HCT116 (cell line): ENCODE data around the gene CNTFR. TPM values are rescaled to one million over a fixed set of nuclear protein-coding genes. Genes with fewer than 3 reads are reported as not detected.

Experiments
- ATAC-seq: fragments of 200-7000 bp; cut with Tn5 transposase; 2 replicates; pipeline ENCODE4 v1.9.1; 2020; ENCODE audit warnings: mild to moderate bottlenecking, moderate library complexity
- BruUV-seq: library from RNA; stranded (reverse); fragments of 400-500 nt; replicated peaks from 2 replicates; lab custom pipeline; 2021; lab: Mats Ljungman, UMichigan
- CTCF ChIA-PET: fragments of 300-600 bp; sonication (Branson Sonifier 250); formaldehyde crosslinking; loops from one replicate; lab custom pipeline; 2021; ENCODE audit warnings: antibody characterized with exemption; lab: Charles Lee
- POLR2A ChIA-PET: fragments of 300-600, 350-600 bp; sonication (Branson Sonifier 250); formaldehyde crosslinking; loops from one replicate; lab custom pipeline; 2021; ENCODE audit warnings: antibody characterized with exemption; lab: Charles Lee
- RAD21 ChIA-PET, 2 experiments: fragments of 300-600 bp; sonication (Branson Sonifier 250); formaldehyde crosslinking; loops; one replicate each; lab custom pipeline; 2023; ENCODE audit warnings: low total read pairs in 2 of 2; ENCODE audit not compliant: uncharacterized antibody in 2 of 2, unreplicated experiment in 2 of 2, low non-redundant PET in 1 of 2; lab: Charles Lee
- DNase-seq: peaks from one replicate; pipeline ENCODE4 v3.0.0-alpha.2; 2010; ENCODE audit warnings: low read depth, low spot score
- H2AFZ ChIP-seq: fragments of 200-600 bp; shearing (Covaris generic), sonication (generic); 2 replicates; pipeline ENCODE4 v1.6.1; 2017; ENCODE audit warnings: low read depth, mixed run types, mixed read lengths, antibody characterized with exemption, low read length; ENCODE audit not compliant: poor library complexity, severe bottlenecking
- H3K27ac ChIP-seq: 2 replicates; pipeline ENCODE4 v1.5.1; 2012; ENCODE audit warnings: low read depth, low read length
- H3K27me3 ChIP-seq: fragments of 200-600 bp; sonication (generic); 2 replicates; pipeline ENCODE4 v1.6.1; 2016; ENCODE audit warnings: mixed run types, low read length, mixed read lengths; ENCODE audit not compliant: insufficient read depth
- H3K36me3 ChIP-seq, 2 experiments: fragments of 200-500 bp in 1 of 2; fragments of 200-600 bp in 1 of 2; sonication (Bioruptor generic) in 1 of 2; sonication (generic) in 1 of 2; 2 replicates each; pipeline versions ENCODE4 v1.5.1 to v1.6.1; 2014 to 2016; ENCODE audit warnings: low read length in 2 of 2, inconsistent platforms in 1 of 2, mixed read lengths in 1 of 2, mixed run types in 1 of 2; ENCODE audit not compliant: insufficient read depth in 2 of 2, control insufficient read depth in 1 of 2
- H3K4me1 ChIP-seq, 2 experiments: fragments of 200-600 bp in 1 of 2; sonication (generic) in 1 of 2; 2 replicates each; pipeline versions ENCODE4 v1.5.1 to v1.6.1; 2012 to 2017; ENCODE audit warnings: low read length in 2 of 2, inconsistent platforms in 1 of 2, mild to moderate bottlenecking in 1 of 2, mixed read lengths in 1 of 2, mixed run types in 1 of 2, moderate library complexity in 1 of 2; ENCODE audit not compliant: insufficient read depth in 2 of 2, control insufficient read depth in 1 of 2
- H3K4me2 ChIP-seq: fragments of 200-600 bp; sonication (generic); 2 replicates; pipeline ENCODE4 v1.6.1; 2017; ENCODE audit warnings: mixed run types, low read length, mixed read lengths
- H3K4me3 ChIP-seq, 2 experiments: fragments of 200-600 bp in 1 of 2; sonication (generic) in 1 of 2; replicated peaks in 1 of 2; 2 replicates each; pipeline ENCODE4 v1.5.1; 2011 to 2016; ENCODE audit warnings: low read length in 2 of 2, control low read depth in 1 of 2, low read depth in 1 of 2, mild to moderate bottlenecking in 1 of 2, mixed read lengths in 1 of 2, mixed run types in 1 of 2
- H3K79me2 ChIP-seq: fragments of 200-600 bp; sonication (generic); 2 replicates; pipeline ENCODE4 v1.6.1; 2017; ENCODE audit warnings: mild to moderate bottlenecking, mixed run types, low read length, moderate library complexity, mixed read lengths; ENCODE audit not compliant: insufficient read depth
- H3K9ac ChIP-seq: fragments of 200-600 bp; sonication (generic); 2 replicates; pipeline ENCODE4 v1.6.1; 2016; ENCODE audit warnings: low read length, mixed read lengths
- H3K9me2 ChIP-seq: fragments of 200-600 bp; sonication (generic), shearing (Covaris generic); 2 replicates; pipeline ENCODE4 v1.6.1; 2017; ENCODE audit warnings: mixed run types, mild to moderate bottlenecking, moderate library complexity; ENCODE audit not compliant: insufficient read depth
- H3K9me3 ChIP-seq, 2 experiments: fragments of 200-500 bp in 1 of 2; fragments of 200-600 bp in 1 of 2; sonication (Bioruptor generic) in 1 of 2; sonication (generic) in 1 of 2; 2 replicates each; pipeline ENCODE4 v1.6.1; 2014 to 2017; ENCODE audit warnings: low read length in 2 of 2, mixed read lengths in 2 of 2, inconsistent platforms in 1 of 2, low read depth in 1 of 2, mild to moderate bottlenecking in 1 of 2, mixed run types in 1 of 2, moderate library complexity in 1 of 2; ENCODE audit not compliant: control insufficient read depth in 1 of 2, insufficient read depth in 1 of 2
- H4K20me1 ChIP-seq: fragments of 200-600 bp; sonication (generic), shearing (Covaris generic); 2 replicates; pipeline ENCODE4 v1.6.1; 2017; ENCODE audit warnings: mixed run types, mild to moderate bottlenecking, moderate library complexity; ENCODE audit not compliant: insufficient read depth
- CBX3 ChIP-seq: IDR thresholded peaks from 2 replicates; pipeline ENCODE4 v1.6.1; 2012; ENCODE audit warnings: low read depth
- CEBPB ChIP-seq: IDR thresholded peaks from 2 replicates; pipeline ENCODE4 v1.6.1; 2012; ENCODE audit warnings: low read depth
- EGR1 ChIP-seq: IDR thresholded peaks from 2 replicates; pipeline ENCODE4 v1.6.1; 2012; ENCODE audit warnings: low read depth
- ELF1 ChIP-seq: IDR thresholded peaks from 2 replicates; pipeline ENCODE4 v1.6.1; 2012; ENCODE audit warnings: low read depth, borderline replicate concordance
- EZH2 ChIP-seq: fragments of 200-600 bp; sonication (generic); IDR thresholded peaks from 2 replicates; pipeline ENCODE4 v1.6.1; 2017; ENCODE audit warnings: antibody characterized with exemption, mixed run types
- EZH2phosphoT487 ChIP-seq: fragments of 200-600 bp; IDR thresholded peaks from 2 replicates; pipeline ENCODE4 v1.6.1; 2018; ENCODE audit warnings: antibody characterized with exemption, borderline replicate concordance
- FOSL1 ChIP-seq: IDR thresholded peaks from 2 replicates; pipeline ENCODE4 v1.6.1; 2012; ENCODE audit warnings: low read depth
- JUND ChIP-seq: IDR thresholded peaks from 2 replicates; pipeline ENCODE4 v1.6.1; 2012
- MAX ChIP-seq: IDR thresholded peaks from 2 replicates; pipeline ENCODE4 v1.6.1; 2012
- POLR2AphosphoS5 ChIP-seq: IDR thresholded peaks from 2 replicates; pipeline ENCODE4 v1.6.1; 2011; ENCODE audit warnings: mild to moderate bottlenecking, low read depth, low read length, moderate library complexity
- SP1 ChIP-seq: IDR thresholded peaks from 2 replicates; pipeline ENCODE4 v1.6.1; 2012; ENCODE audit warnings: low read depth
- SRF ChIP-seq: IDR thresholded peaks from 2 replicates; pipeline ENCODE4 v1.6.1; 2012; ENCODE audit warnings: low read depth
- TCF7L2 ChIP-seq: IDR thresholded peaks from 2 replicates; pipeline ENCODE4 v1.7.0; 2011; ENCODE audit warnings: borderline replicate concordance, inconsistent platforms; ENCODE audit not compliant: insufficient read depth, insufficient read length; ENCODE audit errors: extremely low read depth
- ZFX ChIP-seq: fragments of 450-650 bp; IDR thresholded peaks from 2 replicates; pipeline ENCODE4 v1.6.1; 2017
- ZNF274 ChIP-seq: fragments of 200-500 bp; sonication (Bioruptor generic); IDR thresholded peaks from 2 replicates; pipeline ENCODE4 v1.6.1; 2014; ENCODE audit warnings: mild to moderate bottlenecking, low read depth, low read length, inconsistent platforms
- intact Hi-C: fragments of 100-400 bp; cut with micrococcal nuclease; formaldehyde crosslinking; loops from 2 replicates; pipeline ENCODE4 v1.10.0; 2022
- total RNA-seq: library from RNA; stranded (reverse); gene quantifications from one replicate; pipeline ENCODE4 v1.2.1, GENCODE V29; 2021; ENCODE audit not compliant: unreplicated experiment
- TF ChIP-seq, protein P1 (sequence below): IDR thresholded peaks from 2 replicates; pipeline ENCODE4 v1.6.1; 2011; ENCODE audit warnings: mild to moderate bottlenecking, low read length, moderate library complexity; ENCODE audit not compliant: insufficient replicate concordance; ENCODE audit errors: extremely low read depth
- TF ChIP-seq, protein P2 (sequence below), 3 experiments: fragments of 200-600 bp in 1 of 3; sonication (generic) in 1 of 3; IDR thresholded peaks in 2 of 3; conservative IDR thresholded peaks in 1 of 3; 2 replicates each; pipeline ENCODE4 v1.5.1; 2012 to 2017; ENCODE audit warnings: low read depth in 2 of 3, low read length in 2 of 3, antibody characterized with exemption in 1 of 3, borderline replicate concordance in 1 of 3, control low read depth in 1 of 3, mild to moderate bottlenecking in 1 of 3, mixed read lengths in 1 of 3, mixed run types in 1 of 3, moderate library complexity in 1 of 3; ENCODE audit not compliant: insufficient read depth in 1 of 3

CNTFR gene
- total RNA-seq, 1 experiment from 2014 or later = not detected

DNA sequence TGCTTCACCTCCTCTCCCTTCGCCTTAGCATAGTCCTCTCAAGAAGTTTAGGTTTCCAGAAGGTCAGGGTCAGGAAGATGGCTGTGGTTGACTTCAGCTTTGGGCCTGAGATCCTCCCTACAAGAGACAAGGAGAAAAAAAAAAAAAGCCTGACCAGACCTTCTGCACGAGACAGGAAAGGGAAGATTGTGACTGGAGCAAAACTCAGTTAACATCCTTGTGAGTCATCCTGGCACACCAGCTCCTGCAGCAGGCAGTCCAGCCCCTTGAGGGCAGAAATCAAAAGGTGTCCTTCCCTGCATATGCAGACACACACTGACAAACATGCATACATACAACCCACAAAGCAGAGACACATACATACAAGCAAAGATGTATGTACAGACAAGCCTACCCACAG lies 48.7 kb downstream of the CNTFR start:
- Histone ChIP-seq H3K9me3 (no peaks in the 10 kb centered on the region), H2AFZ (no peak overlapping the region), H3K4me3 (no peak overlapping the region), H3K36me3 (no peaks in the 10 kb centered on the region), H3K27ac (no peak overlapping the region), H3K4me2 (0 out of 2 replicates have a peak overlapping the region, but pooled peaks have one; percentile 17), H3K9ac (no peak overlapping the region), H3K79me2 (no peaks in the 10 kb centered on the region), H3K9me2 (no peaks in the 10 kb centered on the region), H3K27me3 (peaks cover 1% of the 10 kb centered on the region; the same call in 1 of the 2 replicates), H4K20me1 (no peaks in the 10 kb centered on the region), H3K4me1 (peaks cover 0 to 8% of the 10 kb centered on the region in 2 experiments; a peak in 2 of 4 replicates)
- TF ChIP-seq SRF (no peak), POLR2AphosphoS5 (no peak), CBX3 (no peak), TCF7L2 (no peak), ZFX (no peak), JUND (no peak), ZNF274 (no peak), EZH2phosphoT487 (no peak), EZH2 (no peak), ELF1 (no peak), MAX (no peak), SP1 (no peak), EGR1 (no peak)
- CTCF ChIA-PET = no interaction called here
- POLR2A ChIA-PET = no interaction called here
- DNase-seq (no peak), ATAC-seq (peak; percentile 60)
- intact Hi-C loops = no loop called here
- BruUV-seq = no TSS peak
- RAD21 ChIA-PET = no interaction called here

GRCh38 chr9:34536685-34537084 lies 52.8 kb downstream of the CNTFR start:
- ChIA-PET POLR2A (no interaction called here), RAD21 (no interaction called here), CTCF (no interaction called here)
- BruUV-seq = no TSS peak
- H3K27me3 ChIP-seq = peaks cover 21% of the 10 kb centered on the region; the same call in 1 of the 2 replicates
- no peaks in the 10 kb centered on the region for H3K9me2 ChIP-seq
- no peak overlapping the region for H3K27ac ChIP-seq
- H3K9ac ChIP-seq = no peak overlapping the region
- H3K36me3 ChIP-seq = no peaks in the 10 kb centered on the region
- H4K20me1 ChIP-seq = no peaks in the 10 kb centered on the region
- no peak overlapping the region for H2AFZ ChIP-seq
- peaks cover 0 to 8% of the 10 kb centered on the region in 2 experiments; a peak in 2 of 4 replicates for H3K4me1 ChIP-seq
- ATAC-seq = no peak
- H3K9me3 ChIP-seq = no peaks in the 10 kb centered on the region
- DNase-seq = no peak
- intact Hi-C loops = no loop called here
- no peak overlapping the region for H3K4me2 ChIP-seq
- no peaks in the 10 kb centered on the region for H3K79me2 ChIP-seq
- no peak overlapping the region for H3K4me3 ChIP-seq
- TF ChIP-seq EZH2 (no peak), MAX (no peak), ZFX (no peak), SRF (no peak), EZH2phosphoT487 (no peak), JUND (no peak), CBX3 (no peak), ELF1 (no peak), FOSL1 (no peak), CEBPB (no peak)
- TF ChIP-seq, protein P1, sequence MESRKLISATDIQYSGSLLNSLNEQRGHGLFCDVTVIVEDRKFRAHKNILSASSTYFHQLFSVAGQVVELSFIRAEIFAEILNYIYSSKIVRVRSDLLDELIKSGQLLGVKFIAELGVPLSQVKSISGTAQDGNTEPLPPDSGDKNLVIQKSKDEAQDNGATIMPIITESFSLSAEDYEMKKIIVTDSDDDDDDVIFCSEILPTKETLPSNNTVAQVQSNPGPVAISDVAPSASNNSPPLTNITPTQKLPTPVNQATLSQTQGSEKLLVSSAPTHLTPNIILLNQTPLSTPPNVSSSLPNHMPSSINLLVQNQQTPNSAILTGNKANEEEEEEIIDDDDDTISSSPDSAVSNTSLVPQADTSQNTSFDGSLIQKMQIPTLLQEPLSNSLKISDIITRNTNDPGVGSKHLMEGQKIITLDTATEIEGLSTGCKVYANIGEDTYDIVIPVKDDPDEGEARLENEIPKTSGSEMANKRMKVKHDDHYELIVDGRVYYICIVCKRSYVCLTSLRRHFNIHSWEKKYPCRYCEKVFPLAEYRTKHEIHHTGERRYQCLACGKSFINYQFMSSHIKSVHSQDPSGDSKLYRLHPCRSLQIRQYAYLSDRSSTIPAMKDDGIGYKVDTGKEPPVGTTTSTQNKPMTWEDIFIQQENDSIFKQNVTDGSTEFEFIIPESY = no peak
- TF ChIP-seq, protein P2, sequence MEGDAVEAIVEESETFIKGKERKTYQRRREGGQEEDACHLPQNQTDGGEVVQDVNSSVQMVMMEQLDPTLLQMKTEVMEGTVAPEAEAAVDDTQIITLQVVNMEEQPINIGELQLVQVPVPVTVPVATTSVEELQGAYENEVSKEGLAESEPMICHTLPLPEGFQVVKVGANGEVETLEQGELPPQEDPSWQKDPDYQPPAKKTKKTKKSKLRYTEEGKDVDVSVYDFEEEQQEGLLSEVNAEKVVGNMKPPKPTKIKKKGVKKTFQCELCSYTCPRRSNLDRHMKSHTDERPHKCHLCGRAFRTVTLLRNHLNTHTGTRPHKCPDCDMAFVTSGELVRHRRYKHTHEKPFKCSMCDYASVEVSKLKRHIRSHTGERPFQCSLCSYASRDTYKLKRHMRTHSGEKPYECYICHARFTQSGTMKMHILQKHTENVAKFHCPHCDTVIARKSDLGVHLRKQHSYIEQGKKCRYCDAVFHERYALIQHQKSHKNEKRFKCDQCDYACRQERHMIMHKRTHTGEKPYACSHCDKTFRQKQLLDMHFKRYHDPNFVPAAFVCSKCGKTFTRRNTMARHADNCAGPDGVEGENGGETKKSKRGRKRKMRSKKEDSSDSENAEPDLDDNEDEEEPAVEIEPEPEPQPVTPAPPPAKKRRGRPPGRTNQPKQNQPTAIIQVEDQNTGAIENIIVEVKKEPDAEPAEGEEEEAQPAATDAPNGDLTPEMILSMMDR (IDR thresholded peaks at IDR 0.05 in 2 of 3, conservative IDR thresholded peaks at IDR 0.05 in 1 of 3; ENCODE audit: borderline replicate concordance in 1 of 3, insufficient read depth in 1 of 3, low read depth in 2 of 3, low read length in 2 of 3) = no peak
